ENCODE measurements around the gene ESPN.

Gene ESPN

GRCh38 chr1:6508816-6509189, 84.2 kb downstream of the ESPN start:
- no peak for DNase-seq (ENCODE audit: low read depth in 1 of 2, low spot score in 1 of 2)

GRCh38 chr1:6509220-6509918, 84.8 kb downstream of the ESPN start:
- DNase-seq (ENCODE audit: low read depth in 1 of 2, low spot score in 1 of 2) = no peak

- DNase-seq (ENCODE audit: low read depth in 1 of 2, low spot score in 1 of 2) = no peak
Measured at GRCh38 chr1:6509919-6510291, 85.3 kb downstream of the ESPN start.

GRCh38 chr1:6510493-6510892, 85.9 kb downstream of the ESPN start:
- DNase-seq (ENCODE audit: low read depth in 1 of 2, low spot score in 1 of 2) = no peak

Measured in activated T-helper 1 cell treated with anti-CD3 and anti-CD28 coated beads, Interleukin-2, amount 50 U/mL, for 16 hours (primary cell).